Measurements from ENCODE around the gene CCNH. TPM values are rescaled to one million over a fixed set of nuclear protein-coding genes. Genes with fewer than 3 reads are reported as not detected.

CCNH gene
- total RNA-seq, 1 donor from 2014 or later = 53.3 TPM

DNA sequence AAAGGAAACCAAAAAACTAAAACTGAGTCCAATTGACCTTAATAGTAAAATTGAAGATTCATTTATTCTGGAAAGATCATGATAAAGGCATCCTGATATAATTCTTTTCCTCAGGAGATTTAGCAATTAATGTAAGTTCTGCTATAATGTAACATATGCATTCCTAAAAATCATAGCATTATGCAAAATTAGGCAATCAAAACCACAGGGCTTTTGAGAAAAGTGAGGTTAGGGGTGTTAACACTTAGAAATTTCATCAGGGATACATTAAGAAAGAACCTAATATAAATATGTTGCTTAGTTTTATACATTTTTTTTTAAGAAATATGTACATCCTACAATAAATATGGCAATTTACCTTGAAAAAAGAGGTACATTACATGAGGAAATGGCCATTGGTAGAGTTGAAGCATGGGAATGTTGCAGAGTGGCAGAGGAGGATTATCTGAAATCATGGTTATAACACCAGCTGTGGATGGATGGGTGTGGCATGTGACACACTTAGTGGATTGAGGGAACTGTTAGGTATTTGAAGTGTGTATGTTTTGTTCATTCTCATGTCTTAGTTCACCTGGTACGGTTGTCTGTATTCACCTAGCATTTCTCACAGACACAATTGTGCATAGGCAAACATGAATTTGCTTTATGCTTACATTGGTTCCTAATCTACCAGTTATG is 51.1 kb downstream of the CCNH start:
- DNase-seq (ENCODE audit: low read depth in 2 of 2) = no peak

DNA sequence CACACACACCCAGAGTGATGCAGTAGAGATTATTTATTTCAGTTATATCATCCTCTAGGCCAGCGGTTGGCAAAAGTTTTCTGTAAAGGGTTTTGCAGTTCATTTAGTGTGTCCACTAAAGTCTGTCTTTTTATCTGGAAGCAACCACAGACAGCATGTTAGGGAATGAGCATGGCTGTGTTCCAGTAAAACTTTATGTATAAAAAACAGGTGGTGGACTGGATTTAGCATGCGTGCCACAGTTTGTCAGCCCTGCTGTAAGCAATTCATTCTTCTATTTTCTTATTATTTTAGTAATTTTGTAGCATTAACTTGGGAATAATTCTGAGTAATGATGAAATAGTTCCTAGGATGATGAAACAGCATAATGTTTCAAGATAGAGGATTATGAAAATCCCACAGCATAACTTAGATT is 51.7 kb downstream of the CCNH start:
- DNase-seq (ENCODE audit: low read depth in 2 of 2) = no peak

GRCh38 chr5:87360132-87360531 is 52.6 kb downstream of the CCNH start:
- DNase-seq (ENCODE audit: low read depth in 2 of 2) = no peak

DNA sequence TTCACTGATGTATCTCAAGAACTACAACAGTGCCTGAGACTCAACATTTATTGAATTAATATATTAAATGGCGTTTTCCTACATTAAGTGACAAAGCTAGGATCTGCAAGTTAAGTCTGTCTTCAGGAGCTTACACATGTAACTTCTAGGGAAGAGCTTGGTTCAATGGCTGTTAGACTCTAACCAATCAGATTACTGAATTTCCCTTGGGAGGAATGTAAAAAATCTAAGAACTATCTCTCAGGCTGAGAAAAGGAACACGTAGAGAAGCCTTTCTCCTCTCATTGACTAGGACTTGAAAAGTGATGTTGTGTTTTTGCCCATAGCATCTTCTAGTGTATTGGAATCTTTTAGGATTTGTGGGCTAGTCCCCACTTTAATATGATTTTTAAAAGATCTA is 53.6 kb downstream of the CCNH start:
- DNase-seq (ENCODE audit: low read depth in 2 of 2) = no peak

DNA sequence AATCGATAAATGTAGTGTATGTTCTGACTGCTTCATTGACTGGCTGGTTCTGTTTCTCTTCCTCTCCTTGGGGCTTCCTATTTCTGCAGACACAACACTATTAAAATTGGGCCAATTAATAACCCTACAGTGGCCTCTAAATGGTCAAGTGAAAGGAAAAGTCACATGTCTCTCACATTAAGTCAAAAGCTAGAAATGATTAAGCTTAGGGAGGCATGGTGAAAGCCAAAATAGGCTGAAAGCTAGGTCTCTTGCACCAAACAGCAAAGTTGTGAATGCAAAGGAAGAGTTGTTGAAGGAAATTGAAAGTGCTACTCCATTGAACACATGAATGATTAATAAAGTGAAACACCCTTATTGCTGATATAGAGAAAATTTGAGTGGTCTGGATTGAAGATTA is 58.2 kb downstream of the CCNH start:
- DNase-seq (ENCODE audit: low read depth in 2 of 2) = no peak

DNA sequence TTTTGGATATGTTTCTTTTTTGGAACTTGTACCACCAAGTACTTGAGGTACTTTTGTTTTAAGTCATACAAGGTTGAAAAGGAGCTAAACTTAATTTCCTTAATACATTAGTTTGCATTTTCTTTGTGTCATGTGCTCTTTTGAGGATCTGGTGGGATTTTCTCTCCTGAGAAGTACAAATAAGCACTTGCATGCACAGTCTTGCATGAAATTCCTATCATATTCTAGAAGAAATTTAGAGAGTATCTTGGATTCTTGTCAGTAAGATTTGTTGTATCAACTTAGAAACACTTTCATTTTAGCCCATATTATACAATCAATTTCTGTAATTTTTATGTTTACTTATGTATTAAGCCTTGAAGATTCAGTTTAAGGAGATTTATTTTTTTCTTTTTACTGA is 64.9 kb downstream of the CCNH start:
- DNase-seq (ENCODE audit: low read depth in 2 of 2) = no peak

GRCh38 chr5:87347272-87347671 is 65.5 kb downstream of the CCNH start:
- DNase-seq (ENCODE audit: low read depth in 2 of 2) = no peak

Other genes with a start within 250 kb of the CCNH start
- gene RASA1, start 145.0 kb downstream of the CCNH start, total RNA-seq = 34.1 and 47.5 TPM in 2 replicates